Right atrium auricular region (tissue), 2 donors: Measurements from ENCODE around the gene IZUMO2. TPM values are rescaled to one million over a fixed set of nuclear protein-coding genes. Genes with fewer than 3 reads are reported as not detected.

Experiments used
- DNase-seq: peaks from one replicate; pipeline ENCODE4 v3.0.0-alpha.2; 2019; ENCODE audit warnings: low spot score
- H3K27ac ChIP-seq, 2 donors: fragments of 200-600 bp; sonication (generic); 1 replicate in 1 of 2; 2 replicates in 1 of 2; pipeline ENCODE4 v1.5.1; 2016 to 2019
- H3K27me3 ChIP-seq, 2 donors: fragments of 200-600 bp; sonication (generic); one replicate each; pipeline versions ENCODE4 v1.5.1 to v1.6.0; 2017 to 2019
- H3K36me3 ChIP-seq: fragments of 200-600 bp; sonication (generic); one replicate; pipeline ENCODE4 v1.5.1; 2016
- H3K4me1 ChIP-seq, 2 donors: fragments of 200-600 bp; sonication (generic); one replicate each; pipeline versions ENCODE4 v1.5.1 to v1.6.0; 2017 to 2019
- H3K4me3 ChIP-seq, 2 donors: fragments of 200-600 bp; sonication (generic); 1 replicate in 1 of 2; 2 replicates in 1 of 2; pipeline ENCODE4 v1.5.1; 2017 to 2019; ENCODE audit warnings: mild to moderate bottlenecking in 1 of 2, moderate library complexity in 1 of 2
- H3K9me3 ChIP-seq, 2 donors: fragments of 200-600 bp; sonication (generic); one replicate each; pipeline ENCODE4 v1.5.1; 2019
- total RNA-seq, 2 donors: library from RNA; depleted of rRNA; stranded (reverse); fragments of >200 nt; gene quantifications; one replicate each; pipeline ENCODE4 v1.1.0, GENCODE V29; 2016
- TF ChIP-seq, protein P1 (sequence below), 2 donors: fragments of 200-600 bp; sonication (generic); IDR thresholded peaks; one replicate each; pipeline ENCODE4 v1.5.1; 2019; ENCODE audit warnings: antibody characterized with exemption in 2 of 2

IZUMO2 gene
- total RNA-seq, 2 donors from 2014 or later: not detected

DNA sequence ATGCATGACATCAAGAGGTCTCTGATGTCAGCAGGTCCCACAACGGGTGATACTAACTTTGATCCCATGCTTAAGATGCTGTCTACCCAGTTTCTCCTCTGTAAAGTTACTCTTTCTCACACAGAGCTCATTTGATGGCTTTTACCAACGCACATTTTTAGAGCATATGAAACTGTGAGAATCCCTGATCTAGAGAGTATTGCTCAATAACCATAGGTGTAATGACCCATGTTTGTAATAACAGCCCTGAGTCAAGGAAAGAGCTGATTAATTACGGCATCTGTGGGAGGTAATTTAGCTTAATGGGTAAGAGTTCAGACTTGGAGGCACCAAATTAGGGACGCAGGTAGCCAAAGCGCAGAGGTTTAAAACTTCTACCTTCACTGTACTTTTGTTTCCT is 18.0 kb upstream of the IZUMO2 start:
- Histone ChIP-seq H3K9me3 (no peaks in the 10 kb centered on the region), H3K4me3 (no peak overlapping the region), H3K4me1 (no peaks in the 10 kb centered on the region), H3K27me3 (no peaks in the 10 kb centered on the region), H3K27ac (no peak overlapping the region), H3K36me3 (no peaks in the 10 kb centered on the region)
- DNase-seq: no peak
- TF ChIP-seq, protein P1, sequence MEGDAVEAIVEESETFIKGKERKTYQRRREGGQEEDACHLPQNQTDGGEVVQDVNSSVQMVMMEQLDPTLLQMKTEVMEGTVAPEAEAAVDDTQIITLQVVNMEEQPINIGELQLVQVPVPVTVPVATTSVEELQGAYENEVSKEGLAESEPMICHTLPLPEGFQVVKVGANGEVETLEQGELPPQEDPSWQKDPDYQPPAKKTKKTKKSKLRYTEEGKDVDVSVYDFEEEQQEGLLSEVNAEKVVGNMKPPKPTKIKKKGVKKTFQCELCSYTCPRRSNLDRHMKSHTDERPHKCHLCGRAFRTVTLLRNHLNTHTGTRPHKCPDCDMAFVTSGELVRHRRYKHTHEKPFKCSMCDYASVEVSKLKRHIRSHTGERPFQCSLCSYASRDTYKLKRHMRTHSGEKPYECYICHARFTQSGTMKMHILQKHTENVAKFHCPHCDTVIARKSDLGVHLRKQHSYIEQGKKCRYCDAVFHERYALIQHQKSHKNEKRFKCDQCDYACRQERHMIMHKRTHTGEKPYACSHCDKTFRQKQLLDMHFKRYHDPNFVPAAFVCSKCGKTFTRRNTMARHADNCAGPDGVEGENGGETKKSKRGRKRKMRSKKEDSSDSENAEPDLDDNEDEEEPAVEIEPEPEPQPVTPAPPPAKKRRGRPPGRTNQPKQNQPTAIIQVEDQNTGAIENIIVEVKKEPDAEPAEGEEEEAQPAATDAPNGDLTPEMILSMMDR (IDR thresholded peaks at IDR 0.05): no peak

DNA sequence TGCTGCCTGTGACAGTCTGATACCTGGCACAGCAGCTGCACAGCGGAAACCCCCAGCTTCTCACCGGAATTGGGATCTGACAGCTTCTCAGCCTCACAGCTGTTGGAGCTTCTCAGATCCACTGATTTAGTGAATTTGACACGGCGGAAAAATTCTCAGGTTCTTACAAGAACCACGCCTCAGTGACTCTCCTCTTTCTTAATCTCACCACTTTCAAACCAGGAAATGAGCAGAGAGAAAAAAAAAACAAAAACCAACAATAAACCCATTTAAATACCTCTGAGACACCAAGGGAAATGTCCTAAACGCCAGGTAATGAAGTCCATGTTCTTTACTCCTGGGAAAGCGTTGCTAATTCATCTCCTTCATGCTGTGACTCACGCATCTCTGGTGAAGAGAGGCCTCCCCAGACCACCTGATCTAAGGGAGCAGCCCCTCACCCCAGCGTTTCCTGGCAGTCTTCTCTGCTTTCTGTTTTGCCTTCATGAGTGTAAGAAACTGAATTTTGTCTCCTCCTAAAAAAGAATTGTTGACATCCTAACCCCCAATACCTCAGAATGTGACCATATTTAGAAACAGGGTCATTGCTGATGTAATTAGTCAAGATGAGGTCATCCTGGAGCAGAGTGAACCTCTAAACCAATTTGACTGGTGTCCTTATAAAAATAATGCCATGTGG is 15.9 kb upstream of the IZUMO2 start:
- Histone ChIP-seq H3K4me1 (no peaks in the 10 kb centered on the region), H3K4me3 (no peak overlapping the region), H3K27ac (no peak overlapping the region), H3K9me3 (no peaks in the 10 kb centered on the region), H3K27me3 (no peaks in the 10 kb centered on the region), H3K36me3 (no peaks in the 10 kb centered on the region)
- DNase-seq: no peak
- TF ChIP-seq, protein P1 (IDR thresholded peaks at IDR 0.05): no peak

DNA sequence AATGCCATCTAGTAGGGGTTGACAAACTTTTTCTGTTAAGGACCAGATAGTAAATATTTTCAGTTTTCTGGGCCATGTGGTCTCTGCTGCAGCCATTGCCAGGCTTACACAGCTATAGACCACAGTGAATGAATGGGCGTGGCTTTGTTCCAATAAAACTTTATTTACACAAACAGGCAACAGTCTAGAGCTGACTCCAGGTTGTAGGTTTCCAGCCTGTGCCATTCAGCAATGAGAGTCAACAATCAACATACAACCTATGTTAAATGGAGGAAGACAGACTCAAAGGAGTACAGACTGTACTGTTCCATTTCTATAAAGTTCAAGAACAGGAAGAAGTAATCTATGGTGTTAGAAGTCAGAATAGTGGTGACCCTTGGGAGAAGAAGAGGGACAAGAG is 15.2 kb upstream of the IZUMO2 start:
- Histone ChIP-seq H3K4me3 (no peak overlapping the region), H3K4me1 (no peaks in the 10 kb centered on the region), H3K27me3 (no peaks in the 10 kb centered on the region), H3K9me3 (no peaks in the 10 kb centered on the region), H3K36me3 (no peaks in the 10 kb centered on the region), H3K27ac (no peak overlapping the region)
- TF ChIP-seq, protein P1 (IDR thresholded peaks at IDR 0.05): no peak
- no peak for DNase-seq

DNA sequence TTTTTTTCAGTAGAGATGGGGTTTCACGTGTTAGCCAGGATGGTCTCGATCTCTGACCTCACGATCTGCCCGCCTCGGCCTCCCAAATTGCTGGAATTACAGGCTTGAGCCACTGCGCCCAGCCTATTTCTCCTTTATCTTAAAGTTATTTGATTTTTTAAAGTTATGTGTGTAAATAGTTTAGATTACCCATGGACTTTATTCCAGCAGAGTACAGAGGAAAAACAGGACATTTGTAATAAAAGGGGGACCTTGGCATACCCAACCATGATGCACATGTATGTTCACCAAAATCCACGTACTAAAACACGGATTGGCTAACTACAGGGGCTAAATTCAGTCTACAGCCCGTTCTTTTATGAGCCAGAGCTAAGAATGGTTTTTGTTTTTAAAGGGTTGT is 13.7 kb upstream of the IZUMO2 start:
- no peaks in the 10 kb centered on the region for H3K27me3 ChIP-seq

DNA sequence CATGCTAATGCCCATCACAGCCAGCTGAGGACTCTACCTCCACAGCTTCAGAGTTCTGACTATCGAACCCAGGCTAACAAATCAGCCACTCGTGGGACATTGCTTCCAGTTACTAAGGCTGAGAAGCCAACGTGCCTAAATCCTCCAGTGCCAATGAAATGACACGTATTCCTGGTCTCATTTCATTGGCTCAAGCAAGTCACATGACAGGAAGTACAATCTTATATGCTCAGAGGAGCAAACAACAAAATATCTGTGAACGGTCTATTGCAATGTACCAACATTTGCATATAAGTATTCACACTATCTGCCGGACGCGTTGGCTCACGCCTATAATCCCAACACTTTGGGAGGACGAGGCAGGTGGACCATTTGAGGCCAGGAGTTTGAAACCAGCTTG is 12.8 kb upstream of the IZUMO2 start:
- DNase-seq: no peak
- Histone ChIP-seq H3K4me3 (no peak overlapping the region), H3K27ac (no peak overlapping the region), H3K27me3 (no peaks in the 10 kb centered on the region), H3K36me3 (no peaks in the 10 kb centered on the region), H3K4me1 (no peaks in the 10 kb centered on the region), H3K9me3 (no peaks in the 10 kb centered on the region)
- TF ChIP-seq, protein P1 (IDR thresholded peaks at IDR 0.05): no peak

More for the DNA sequence above, 13.7 kb upstream of the IZUMO2 start:
- Histone ChIP-seq H3K36me3 (no peaks in the 10 kb centered on the region), H3K9me3 (no peaks in the 10 kb centered on the region), H3K4me1 (no peaks in the 10 kb centered on the region), H3K27ac (no peak overlapping the region), H3K4me3 (no peak overlapping the region)
- TF ChIP-seq, protein P1 (IDR thresholded peaks at IDR 0.05): no peak
- no peak for DNase-seq
